HFF-Myc (cell line): ENCODE measurements around the gene SERINC4.
A peak's percentile ranks its signal among the peaks of the same experiment; 100 is the strongest.
"Not testable (repeated sequence)": the region's sequence is repeated elsewhere in the genome, so short reads cannot be mapped to it uniquely, and the experiment has no call there.

ENCODE experiments used
- DNase-seq: peaks from one replicate; pipeline ENCODE4 v3.0.0-alpha.2; 2011; ENCODE audit warnings: low read depth; ENCODE audit errors: extremely low read depth
- H3K4me3 ChIP-seq: replicated peaks from 2 replicates; pipeline ENCODE4 v1.5.1; 2011; ENCODE audit warnings: low read depth, mild to moderate bottlenecking, control low read depth, low read length
- TF ChIP-seq, protein P1 (sequence below): IDR thresholded peaks from 2 replicates; pipeline ENCODE4 v1.5.1; 2012; ENCODE audit warnings: mild to moderate bottlenecking, low read depth, low read length, control low read depth; ENCODE audit errors: missing control alignments

Gene SERINC4

GRCh38 chr15:43799945-43800285 is at the start of gene SERINC4:
TSS of gene SERINC4 (minus strand) at chr15:43800220. CDS start at chr15:43799986, 234 bp downstream.
- H3K4me3 ChIP-seq = peak within 1 kb of the TSS; percentile 96
- DNase-seq = no peak
- TF ChIP-seq, protein P1, sequence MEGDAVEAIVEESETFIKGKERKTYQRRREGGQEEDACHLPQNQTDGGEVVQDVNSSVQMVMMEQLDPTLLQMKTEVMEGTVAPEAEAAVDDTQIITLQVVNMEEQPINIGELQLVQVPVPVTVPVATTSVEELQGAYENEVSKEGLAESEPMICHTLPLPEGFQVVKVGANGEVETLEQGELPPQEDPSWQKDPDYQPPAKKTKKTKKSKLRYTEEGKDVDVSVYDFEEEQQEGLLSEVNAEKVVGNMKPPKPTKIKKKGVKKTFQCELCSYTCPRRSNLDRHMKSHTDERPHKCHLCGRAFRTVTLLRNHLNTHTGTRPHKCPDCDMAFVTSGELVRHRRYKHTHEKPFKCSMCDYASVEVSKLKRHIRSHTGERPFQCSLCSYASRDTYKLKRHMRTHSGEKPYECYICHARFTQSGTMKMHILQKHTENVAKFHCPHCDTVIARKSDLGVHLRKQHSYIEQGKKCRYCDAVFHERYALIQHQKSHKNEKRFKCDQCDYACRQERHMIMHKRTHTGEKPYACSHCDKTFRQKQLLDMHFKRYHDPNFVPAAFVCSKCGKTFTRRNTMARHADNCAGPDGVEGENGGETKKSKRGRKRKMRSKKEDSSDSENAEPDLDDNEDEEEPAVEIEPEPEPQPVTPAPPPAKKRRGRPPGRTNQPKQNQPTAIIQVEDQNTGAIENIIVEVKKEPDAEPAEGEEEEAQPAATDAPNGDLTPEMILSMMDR = no peak

DNA sequence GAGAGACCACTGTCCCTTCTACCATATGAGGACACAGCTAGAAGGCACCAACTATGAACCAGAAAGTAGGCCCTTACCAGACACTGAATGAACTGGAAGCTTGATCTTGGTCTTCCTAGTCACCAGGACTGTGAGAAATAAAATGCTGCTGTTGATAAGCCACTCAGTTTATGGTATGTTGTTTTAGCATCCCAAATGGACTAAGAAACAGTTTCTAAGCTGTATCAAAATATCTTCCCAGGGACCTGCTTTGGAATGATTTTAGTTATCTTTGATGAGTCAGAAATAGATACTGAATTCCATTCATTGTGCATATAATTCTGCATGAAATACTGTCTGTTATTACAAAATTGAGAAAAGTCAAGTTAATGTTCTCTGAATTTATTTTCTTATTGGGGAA is 45.4 kb upstream of the SERINC4 start:
- no peak overlapping the region for H3K4me3 ChIP-seq
- DNase-seq = no peak
- TF ChIP-seq, protein P1 = no peak

DNA sequence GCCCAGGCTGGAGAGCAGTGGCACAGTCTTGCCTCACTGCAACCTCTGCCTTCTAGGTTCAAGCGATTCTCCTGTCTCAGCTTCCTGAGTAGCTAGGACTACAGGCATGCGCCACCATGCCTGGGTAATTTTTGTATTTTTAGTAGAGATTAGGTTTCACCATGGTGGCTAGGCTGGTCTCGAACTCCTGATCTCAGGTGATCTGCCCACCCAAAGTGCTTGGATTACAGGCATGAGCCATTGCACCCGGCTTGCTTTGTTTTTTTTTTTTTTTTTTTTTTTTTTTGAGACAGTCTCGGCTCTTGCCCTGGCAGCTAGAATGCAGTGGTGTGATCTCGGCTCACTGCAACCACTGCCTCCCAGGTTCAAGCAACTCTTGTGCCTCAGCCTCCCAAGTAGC is 32.5 kb upstream of the SERINC4 start:
- DNase-seq, H3K4me3 ChIP-seq: not testable (repeated sequence)

DNA sequence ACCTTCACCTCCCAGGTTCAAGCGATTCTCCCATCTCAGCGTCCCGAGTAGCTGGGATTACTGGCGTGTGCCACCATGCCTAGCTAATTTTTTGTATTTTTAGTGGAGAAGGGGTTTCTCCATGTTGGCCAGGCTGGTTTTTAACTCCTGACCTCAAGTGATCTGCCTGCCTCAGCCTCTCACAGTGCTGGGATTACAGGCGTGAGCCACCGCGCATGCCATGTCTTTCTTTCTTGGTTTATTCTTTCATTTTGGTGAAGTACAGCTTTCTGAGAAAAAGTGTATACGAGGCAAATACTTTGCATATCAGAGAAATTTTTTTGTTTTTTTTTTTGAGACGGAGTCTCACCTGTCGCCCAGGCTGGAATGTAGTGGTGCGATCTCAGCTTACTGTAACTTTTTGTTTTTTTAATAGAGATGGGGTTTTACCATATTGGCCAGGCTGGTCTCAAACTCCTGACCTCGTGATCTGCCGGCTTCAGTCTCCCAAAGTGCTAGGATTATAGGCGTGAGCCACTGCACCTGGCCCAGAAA is 31.6 kb upstream of the SERINC4 start:
- not testable (repeated sequence) for H3K4me3 ChIP-seq, DNase-seq

- not testable (repeated sequence) for H3K4me3 ChIP-seq, DNase-seq
Observed at GRCh38 chr15:43830691-43831275, 30.8 kb upstream of the SERINC4 start.

DNA sequence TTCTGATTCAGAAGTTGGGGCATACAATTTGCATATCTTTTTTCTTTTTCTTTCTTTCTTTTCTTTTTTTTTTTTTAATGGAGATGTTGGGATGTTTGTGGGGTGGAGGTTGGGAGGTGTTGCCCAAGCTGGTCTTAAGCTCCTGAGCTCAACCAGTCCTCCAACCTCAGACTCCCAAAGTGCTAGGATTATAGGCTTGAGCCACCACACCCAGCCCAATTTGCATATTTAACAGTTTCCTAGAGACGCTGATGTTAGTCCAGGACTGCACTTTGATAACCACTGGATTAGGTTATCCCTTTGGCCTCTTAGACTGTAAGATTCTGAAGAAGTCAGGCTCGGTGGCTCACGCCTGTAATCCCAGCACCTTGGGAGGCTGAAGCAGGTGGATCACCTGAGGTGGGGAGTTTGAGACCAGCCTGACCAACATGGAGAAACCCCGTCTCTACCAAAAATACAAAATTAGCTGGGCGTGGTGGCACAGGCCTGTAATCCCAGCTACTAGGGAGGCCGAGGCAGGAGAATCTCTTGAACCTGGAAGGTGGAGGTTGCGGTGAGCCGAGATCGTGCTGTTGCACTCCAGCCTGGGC is 30.0 kb upstream of the SERINC4 start:
- not testable (repeated sequence) for DNase-seq, H3K4me3 ChIP-seq

DNA sequence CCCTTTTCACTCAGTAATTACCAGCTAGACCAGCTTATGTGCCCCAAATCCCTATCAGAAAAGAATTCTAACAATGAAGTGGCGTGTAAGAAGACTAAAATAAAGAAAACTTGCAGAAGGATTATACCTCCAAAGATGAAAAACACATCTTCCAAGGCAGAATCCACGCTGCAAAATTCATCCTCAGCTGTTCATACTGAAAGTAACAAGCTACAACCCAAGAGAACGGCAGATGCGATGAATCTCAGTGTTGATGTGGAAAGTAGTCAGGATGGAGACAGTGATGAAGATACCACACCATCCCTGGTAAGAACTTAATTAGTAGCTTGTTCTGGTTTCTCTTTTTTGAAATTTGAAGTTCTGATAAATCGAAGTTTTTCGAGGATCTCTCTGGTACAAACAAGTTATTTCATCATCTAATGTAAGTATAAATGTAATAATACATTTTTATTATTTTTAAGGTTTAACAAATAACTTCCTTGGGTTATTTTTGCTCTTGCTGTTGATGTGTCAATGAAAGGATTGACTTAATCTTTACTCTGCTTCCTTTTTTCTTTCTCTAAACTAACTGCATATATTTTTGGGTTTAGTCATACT is 28.1 kb upstream of the SERINC4 start:
- peak overlapping the region; percentile 70 for H3K4me3 ChIP-seq
- TF ChIP-seq, protein P1 = no peak
- DNase-seq = no peak

GRCh38 chr15:43826508-43827341 is 26.7 kb upstream of the SERINC4 start, which contains the start of gene WDR76:
TSS of gene WDR76 (plus strand) at chr15:43827002. CDS start at chr15:43827033, 31 bp downstream.
- DNase-seq = peak; percentile 39
- TF ChIP-seq, protein P1 = no peak
- H3K4me3 ChIP-seq = peak within 1 kb of the TSS; percentile 70
